ENCODE results near the gene MT4.
A peak's percentile ranks its signal among the peaks of the same experiment; 100 is the strongest.

Gene MT4

GRCh38 chr16:56564793-56565477, at the start of gene MT4:
MT4 (plus strand) TSS chr16:56565073; CDS start chr16:56565129, 56 bp downstream.
- DNase-seq: no peak

- no peak for DNase-seq
Observed at GRCh38 chr16:56515665-56516064, 49.2 kb upstream of the MT4 start.

- no peak for DNase-seq
Observed at GRCh38 chr16:56517206-56517605, 47.7 kb upstream of the MT4 start.

- DNase-seq: no peak
Observed at GRCh38 chr16:56518425-56518824, 46.4 kb upstream of the MT4 start.

- peak; percentile 96 for DNase-seq
Observed at GRCh38 chr16:56519459-56520250, 45.2 kb upstream of the MT4 start, which contains the start of gene BBS2. BBS2 (minus strand) TSS chr16:56520024; CDS start chr16:56519862, 162 bp downstream.

- no peak for DNase-seq
Observed at GRCh38 chr16:56520251-56520577, 44.7 kb upstream of the MT4 start.

- DNase-seq: no peak
Observed at GRCh38 chr16:56525236-56525635, 39.6 kb upstream of the MT4 start.

- DNase-seq: no peak
Observed at GRCh38 chr16:56530872-56531271, 34.0 kb upstream of the MT4 start.

- DNase-seq: no peak
Observed at GRCh38 chr16:56532714-56533113, 32.2 kb upstream of the MT4 start.

GRCh38 chr16:56534847-56535383, 30.0 kb upstream of the MT4 start:
- no peak for DNase-seq

GRCh38 chr16:56538331-56538730, 26.5 kb upstream of the MT4 start:
- DNase-seq: no peak

GRCh38 chr16:56539656-56540055, 25.2 kb upstream of the MT4 start:
- DNase-seq: no peak

- DNase-seq: no peak
Observed at GRCh38 chr16:56542039-56542438, 22.8 kb upstream of the MT4 start.

GRCh38 chr16:56547120-56547948, 17.5 kb upstream of the MT4 start:
- no peak for DNase-seq

GRCh38 chr16:56547949-56548567, 16.8 kb upstream of the MT4 start:
- no peak for DNase-seq

GRCh38 chr16:56549161-56549560, 15.7 kb upstream of the MT4 start:
- DNase-seq: no peak

GRCh38 chr16:56549744-56550385, 15.0 kb upstream of the MT4 start:
- DNase-seq: no peak

GRCh38 chr16:56551796-56552738, 12.8 kb upstream of the MT4 start:
- no peak for DNase-seq

- DNase-seq: no peak
Observed at GRCh38 chr16:56554441-56554840, 10.4 kb upstream of the MT4 start.

GRCh38 chr16:56558024-56558747, 6.7 kb upstream of the MT4 start:
- no peak for DNase-seq

Measured in CD4-positive, alpha-beta T cell treated with Interleukin-6 for 4 hours (primary cell).